ENCODE data around the gene RPS2.
"Not testable (repeated sequence)": the region's sequence is repeated elsewhere in the genome, so short reads cannot be mapped to it uniquely, and the experiment has no call there.

The RPS2 gene

GRCh38 chr16:1940273-1941161 lies 24.1 kb downstream of the RPS2 start:
- Histone ChIP-seq H3K36me3 (peaks cover 6% of the 10 kb centered on the region; the same call in 1 of the 2 replicates), H3K4me3 (ENCODE audit: low read depth, low read length) (no peak overlapping the region), H3K27me3 (no peaks in the 10 kb centered on the region), H3K4me1 (peaks cover 5% of the 10 kb centered on the region; the same call in 1 of the 2 replicates), H3K9me3 (no peaks in the 10 kb centered on the region)
- TF ChIP-seq CTCF (IDR thresholded peaks at IDR 0.05; ENCODE audit: low read depth, low read length) = no peak
- no peak for DNase-seq

DNA sequence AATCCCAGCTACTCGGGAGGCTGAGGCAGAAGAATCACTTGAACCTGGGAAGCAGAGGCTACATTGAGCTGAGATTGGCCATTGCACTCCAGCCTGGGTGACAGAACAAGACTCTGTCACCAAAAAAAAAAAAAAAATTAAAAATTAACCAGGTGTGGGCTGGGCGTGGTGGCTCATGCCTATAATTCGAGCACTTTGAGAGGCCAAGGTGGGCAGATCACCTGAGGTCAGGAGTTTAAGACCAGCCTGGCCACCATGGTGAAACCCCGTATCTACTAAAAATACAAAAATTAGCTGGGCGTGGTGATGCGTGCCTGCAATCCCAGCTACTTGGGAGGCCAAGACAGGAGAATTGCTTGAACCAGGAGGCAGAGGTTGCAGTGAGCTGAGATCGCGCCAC lies 24.8 kb downstream of the RPS2 start:
- H3K4me3 ChIP-seq (ENCODE audit: low read depth, low read length); H3K27me3 ChIP-seq; DNase-seq; H3K4me1 ChIP-seq; H3K9me3 ChIP-seq; H3K36me3 ChIP-seq: not testable (repeated sequence)

GRCh38 chr16:1938910-1939309 lies 25.7 kb downstream of the RPS2 start:
- H3K9me3 ChIP-seq = no peaks in the 10 kb centered on the region
- peaks cover 6% of the 10 kb centered on the region; the same call in 1 of the 2 replicates for H3K36me3 ChIP-seq

DNA sequence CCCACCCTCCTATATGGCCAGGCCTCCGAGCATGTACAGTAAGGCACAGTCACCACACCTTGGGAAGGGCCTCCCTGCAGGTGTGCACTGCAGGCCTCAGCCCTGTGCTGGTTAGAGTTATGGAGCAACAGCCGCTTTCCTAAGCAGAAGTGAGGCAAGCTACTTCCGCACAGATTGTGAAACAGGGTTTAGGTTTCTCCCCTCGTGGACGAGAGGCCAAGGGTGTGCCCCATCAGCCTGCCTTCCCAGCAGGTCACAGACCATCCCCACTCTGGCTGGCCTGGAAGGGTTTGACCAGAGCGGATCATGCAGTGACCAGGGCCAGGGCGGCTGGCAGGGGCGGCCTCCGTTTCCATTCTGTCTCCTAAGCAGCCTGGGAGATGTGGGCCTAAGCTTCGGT lies 26.3 kb downstream of the RPS2 start:
- H3K4me1 ChIP-seq = peaks cover 3% of the 10 kb centered on the region; the same call in 1 of the 2 replicates

More at GRCh38 chr16:1938910-1939309, 25.7 kb downstream of the RPS2 start:
- no peak for DNase-seq
- H3K27me3 ChIP-seq = no peaks in the 10 kb centered on the region
- H3K4me3 ChIP-seq (ENCODE audit: low read depth, low read length) = no peak overlapping the region
- peaks cover 4% of the 10 kb centered on the region; the same call in 1 of the 2 replicates for H3K4me1 ChIP-seq
- no peak for TF ChIP-seq CTCF (IDR thresholded peaks at IDR 0.05; ENCODE audit: low read depth, low read length)

GRCh38 chr16:1936945-1937479 lies 27.6 kb downstream of the RPS2 start:
- TF ChIP-seq CTCF (IDR thresholded peaks at IDR 0.05; ENCODE audit: low read depth, low read length) = no peak
- no peaks in the 10 kb centered on the region for H3K9me3 ChIP-seq

More for the DNA sequence above, 26.3 kb downstream of the RPS2 start:
- no peak overlapping the region for H3K4me3 ChIP-seq (ENCODE audit: low read depth, low read length)
- H3K36me3 ChIP-seq = peaks cover 6% of the 10 kb centered on the region; the same call in 1 of the 2 replicates
- no peak for DNase-seq
- no peaks in the 10 kb centered on the region for H3K27me3 ChIP-seq
- TF ChIP-seq CTCF (IDR thresholded peaks at IDR 0.05; ENCODE audit: low read depth, low read length) = no peak
- H3K9me3 ChIP-seq = no peaks in the 10 kb centered on the region

GRCh38 chr16:1933097-1933661 lies 31.4 kb downstream of the RPS2 start:
- H3K36me3 ChIP-seq = peaks cover 5% of the 10 kb centered on the region; the same call in 1 of the 2 replicates
- H3K27me3 ChIP-seq = no peaks in the 10 kb centered on the region
- no peaks in the 10 kb centered on the region for H3K4me1 ChIP-seq
- DNase-seq = no peak
- H3K9me3 ChIP-seq = no peaks in the 10 kb centered on the region
- TF ChIP-seq CTCF (IDR thresholded peaks at IDR 0.05; ENCODE audit: low read depth, low read length) = no peak
- no peak overlapping the region for H3K4me3 ChIP-seq (ENCODE audit: low read depth, low read length)

More at GRCh38 chr16:1936945-1937479, 27.6 kb downstream of the RPS2 start:
- peaks cover 6% of the 10 kb centered on the region; the same call in 1 of the 2 replicates for H3K36me3 ChIP-seq
- H3K27me3 ChIP-seq = no peaks in the 10 kb centered on the region
- no peak for DNase-seq
- no peaks in the 10 kb centered on the region for H3K4me1 ChIP-seq
- H3K4me3 ChIP-seq (ENCODE audit: low read depth, low read length) = no peak overlapping the region

Measured in BE2C (cell line).